GM19467 (cell line): ENCODE results near the gene PARP9.
"Not testable (repeated sequence)": the region's sequence is repeated elsewhere in the genome, so short reads cannot be mapped to it uniquely, and the experiment has no call there.

Source experiments
- ATAC-seq: cut with Tn5 transposase; IDR thresholded peaks from one replicate; pipeline ENCODE4 v1.9.1; 2021; ENCODE audit warnings: mild to moderate bottlenecking, moderate library complexity; ENCODE audit not compliant: unreplicated experiment

PARP9 gene

GRCh38 chr3:122523317-122523716 lies 40.8 kb downstream of the PARP9 start:
- ATAC-seq = no peak

GRCh38 chr3:122520861-122521260 lies 43.2 kb downstream of the PARP9 start:
- ATAC-seq = no peak

GRCh38 chr3:122519693-122520092 lies 44.4 kb downstream of the PARP9 start:
- ATAC-seq = no peak

- ATAC-seq = no peak
These were observed 47.2 kb downstream of the PARP9 start for GRCh38 chr3:122516846-122517360.

- ATAC-seq = no peak
These were observed 48.2 kb downstream of the PARP9 start for GRCh38 chr3:122515870-122516269.

- no peak for ATAC-seq
These were observed 49.1 kb downstream of the PARP9 start for GRCh38 chr3:122515020-122515468.

- peak; percentile 73 for ATAC-seq
These were observed 49.7 kb downstream of the PARP9 start, which contains the start of gene KPNA1 for GRCh38 chr3:122514123-122515019. TSS of gene KPNA1 (minus strand) at chr3:122514939. CDS start at chr3:122496565, 18,374 bp downstream.

GRCh38 chr3:122513386-122514122 lies 50.5 kb downstream of the PARP9 start:
- ATAC-seq = no peak

- ATAC-seq = no peak
These were observed 51.8 kb downstream of the PARP9 start for GRCh38 chr3:122512284-122512683.

- no peak for ATAC-seq
These were observed 53.1 kb downstream of the PARP9 start for GRCh38 chr3:122510878-122511535.

- not testable (repeated sequence) for ATAC-seq
These were observed 55.2 kb downstream of the PARP9 start for GRCh38 chr3:122508944-122509343.

- ATAC-seq = no peak
These were observed 55.8 kb downstream of the PARP9 start for GRCh38 chr3:122508135-122508914.

- ATAC-seq = no peak
These were observed 57.6 kb downstream of the PARP9 start for GRCh38 chr3:122506450-122506849.

GRCh38 chr3:122505676-122506075 lies 58.4 kb downstream of the PARP9 start:
- ATAC-seq = no peak

- no peak for ATAC-seq
These were observed 61.2 kb downstream of the PARP9 start for GRCh38 chr3:122502941-122503340.

GRCh38 chr3:122502139-122502538 lies 62.0 kb downstream of the PARP9 start:
- ATAC-seq = no peak

- not testable (repeated sequence) for ATAC-seq
These were observed 63.1 kb downstream of the PARP9 start for GRCh38 chr3:122500964-122501363.

GRCh38 chr3:122498152-122498551 lies 65.9 kb downstream of the PARP9 start:
- no peak for ATAC-seq

- ATAC-seq = peak; percentile 87
These were observed 66.7 kb downstream of the PARP9 start for GRCh38 chr3:122497425-122497824.

GRCh38 chr3:122496508-122496907 lies 67.6 kb downstream of the PARP9 start:
- ATAC-seq = no peak
